SK-N-MC (cell line): Measurements from ENCODE around the gene BGN.
A peak's percentile ranks its signal among the peaks of the same experiment; 100 is the strongest.

ENCODE experiments used
- DNase-seq: peaks from one replicate; pipeline ENCODE4 v3.0.0-alpha.2; 2011; ENCODE audit warnings: low read depth, low spot score
- H3K27ac ChIP-seq: fragments of 200-600 bp; sonication (generic); 2 replicates; pipeline ENCODE4 v1.5.1; 2016; ENCODE audit warnings: mixed run types
- H3K36me3 ChIP-seq: fragments of 200-600 bp; sonication (generic); 2 replicates; pipeline ENCODE4 v1.6.1; 2017; ENCODE audit warnings: antibody characterized with exemption, low read length, mixed read lengths; ENCODE audit not compliant: insufficient read depth
- H3K4me3 ChIP-seq: fragments of 200-600 bp; sonication (generic); 2 replicates; pipeline ENCODE4 v1.5.1; 2016
- H3K9ac ChIP-seq: fragments of 200-600 bp; sonication (generic); 2 replicates; pipeline ENCODE4 v1.8.0; 2017; ENCODE audit warnings: mixed run types, mixed read lengths; ENCODE audit not compliant: insufficient read length
- H3K9me3 ChIP-seq: fragments of 200-600 bp; sonication (generic); 2 replicates; pipeline ENCODE4 v1.6.1; 2017; ENCODE audit warnings: low read depth, mild to moderate bottlenecking, antibody characterized with exemption, low read length, moderate library complexity, mixed read lengths
- EZH2 ChIP-seq: fragments of 200-600 bp; sonication (generic); IDR thresholded peaks from one replicate; pipeline ENCODE4 v1.6.1; 2017; ENCODE audit warnings: antibody characterized with exemption
- FOXP2 ChIP-seq: optimal IDR thresholded peaks from 2 replicates; pipeline ENCODE3; 2011; ENCODE audit warnings: mild to moderate bottlenecking, moderate library complexity; ENCODE audit not compliant: insufficient read depth; ENCODE audit errors: extremely low read length, control extremely low read depth
- POLR2AphosphoS5 ChIP-seq: IDR thresholded peaks from 2 replicates; pipeline ENCODE4 v1.6.1; 2012; ENCODE audit warnings: mild to moderate bottlenecking, low read depth, low read length, borderline replicate concordance

Gene BGN

GRCh38 chrX:153495362-153495751 is 577 bp downstream of the BGN start:
- no peak for DNase-seq
- Histone ChIP-seq H3K9ac (no peak overlapping the region), H3K9me3 (no peaks in the 10 kb centered on the region), H3K27ac (0 out of 2 replicates have a peak overlapping the region, but pooled peaks have one; percentile 5), H3K36me3 (no peaks in the 10 kb centered on the region), H3K4me3 (no peak overlapping the region)
- TF ChIP-seq POLR2AphosphoS5 = no peak

DNA sequence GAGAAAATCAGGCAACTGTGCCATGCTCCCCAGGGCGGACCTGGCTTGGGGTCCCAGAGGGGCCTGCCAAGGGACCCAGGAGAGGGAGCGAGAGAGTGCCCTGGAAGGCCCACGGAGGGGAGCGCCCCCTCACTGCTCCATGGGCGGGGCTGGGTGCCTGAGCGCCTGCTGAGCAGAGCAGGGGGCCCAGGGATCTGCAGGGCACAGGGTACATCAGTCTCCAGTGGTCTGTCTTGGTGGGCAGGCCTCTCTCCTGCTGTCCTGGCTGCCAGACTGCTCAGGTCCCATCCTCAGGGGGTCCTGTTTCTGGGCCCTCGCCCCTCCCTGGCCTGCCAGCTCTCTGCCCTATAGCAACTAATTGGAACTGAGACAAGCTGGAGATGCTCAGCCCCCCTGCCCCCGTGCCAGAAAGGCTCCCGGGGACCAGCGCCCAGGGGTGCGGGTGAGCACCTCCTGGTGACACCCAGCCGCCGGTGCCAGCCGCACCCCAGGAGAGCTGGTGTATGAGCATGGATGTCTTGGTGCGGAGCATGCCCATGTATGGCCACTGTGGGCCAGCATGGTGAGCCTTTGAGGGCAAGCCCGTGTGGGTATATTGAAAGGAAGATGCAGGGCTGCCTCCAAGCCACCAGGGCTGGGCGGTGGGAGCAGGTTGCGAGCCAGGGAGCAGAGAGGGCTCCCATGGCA is 1.3 kb downstream of the BGN start:
- Histone ChIP-seq H3K9ac (no peak overlapping the region), H3K4me3 (no peak overlapping the region), H3K36me3 (no peaks in the 10 kb centered on the region), H3K9me3 (no peaks in the 10 kb centered on the region), H3K27ac (0 out of 2 replicates have a peak overlapping the region, but pooled peaks have one; percentile 25)
- TF ChIP-seq POLR2AphosphoS5 (no peak), EZH2 (no peak), FOXP2 (no peak)
- DNase-seq = no peak

- TF ChIP-seq FOXP2 (no peak), EZH2 (no peak), POLR2AphosphoS5 (no peak)
- H3K9ac ChIP-seq = no peak overlapping the region
- H3K27ac ChIP-seq = 0 out of 2 replicates have a peak overlapping the region, but pooled peaks have one; percentile 25
- no peak overlapping the region for H3K4me3 ChIP-seq
- no peaks in the 10 kb centered on the region for H3K36me3 ChIP-seq
- no peak for DNase-seq
- no peaks in the 10 kb centered on the region for H3K9me3 ChIP-seq
Observed at GRCh38 chrX:153496590-153496959, 1.8 kb downstream of the BGN start.

- no peak for DNase-seq
- no peaks in the 10 kb centered on the region for H3K9me3 ChIP-seq
- no peak overlapping the region for H3K9ac ChIP-seq
- H3K27ac ChIP-seq = no peak overlapping the region
- no peak overlapping the region for H3K4me3 ChIP-seq
- TF ChIP-seq FOXP2 (no peak), EZH2 (no peak), POLR2AphosphoS5 (no peak)
- H3K36me3 ChIP-seq = no peaks in the 10 kb centered on the region
Observed at GRCh38 chrX:153498453-153498852, 3.7 kb downstream of the BGN start.

- Histone ChIP-seq H3K4me3 (no peak overlapping the region), H3K27ac (no peak overlapping the region), H3K9ac (no peak overlapping the region), H3K9me3 (no peaks in the 10 kb centered on the region), H3K36me3 (no peaks in the 10 kb centered on the region)
- no peak for TF ChIP-seq EZH2
- no peak for TF ChIP-seq POLR2AphosphoS5
- DNase-seq = no peak
Observed at GRCh38 chrX:153499341-153499740, 4.6 kb downstream of the BGN start.

DNA sequence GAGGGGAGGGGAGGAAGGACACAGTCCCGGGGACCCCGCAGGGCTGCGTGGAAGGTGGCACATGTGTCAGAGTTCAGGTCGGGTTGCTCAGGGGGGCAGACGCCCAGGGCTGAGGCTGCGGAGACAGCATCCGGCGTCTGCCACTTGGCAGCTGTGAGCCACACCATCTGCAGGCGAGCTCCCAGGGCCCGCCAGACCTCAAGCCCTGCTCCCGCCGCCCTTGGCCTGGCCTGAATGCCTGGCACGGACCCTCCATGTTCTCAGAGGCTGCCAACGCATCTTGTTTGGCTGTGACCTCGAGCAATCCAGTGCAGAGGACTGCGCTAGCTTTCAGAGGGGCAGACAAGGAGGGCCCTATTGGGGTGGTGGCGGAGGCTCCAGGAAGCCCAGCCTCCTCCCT is 5.1 kb downstream of the BGN start:
- Histone ChIP-seq H3K36me3 (no peaks in the 10 kb centered on the region), H3K4me3 (no peak overlapping the region), H3K9ac (no peak overlapping the region), H3K27ac (no peak overlapping the region), H3K9me3 (no peaks in the 10 kb centered on the region)
- TF ChIP-seq POLR2AphosphoS5 = no peak
- no peak for TF ChIP-seq FOXP2
- no peak for TF ChIP-seq EZH2
- DNase-seq = no peak

- TF ChIP-seq FOXP2 (no peak), POLR2AphosphoS5 (no peak), EZH2 (no peak)
- no peak overlapping the region for H3K27ac ChIP-seq
- H3K4me3 ChIP-seq = no peak overlapping the region
- DNase-seq = no peak
- H3K9ac ChIP-seq = no peak overlapping the region
- H3K36me3 ChIP-seq = no peaks in the 10 kb centered on the region
- H3K9me3 ChIP-seq = no peaks in the 10 kb centered on the region
Observed at GRCh38 chrX:153500676-153501280, 6.0 kb downstream of the BGN start.

DNA sequence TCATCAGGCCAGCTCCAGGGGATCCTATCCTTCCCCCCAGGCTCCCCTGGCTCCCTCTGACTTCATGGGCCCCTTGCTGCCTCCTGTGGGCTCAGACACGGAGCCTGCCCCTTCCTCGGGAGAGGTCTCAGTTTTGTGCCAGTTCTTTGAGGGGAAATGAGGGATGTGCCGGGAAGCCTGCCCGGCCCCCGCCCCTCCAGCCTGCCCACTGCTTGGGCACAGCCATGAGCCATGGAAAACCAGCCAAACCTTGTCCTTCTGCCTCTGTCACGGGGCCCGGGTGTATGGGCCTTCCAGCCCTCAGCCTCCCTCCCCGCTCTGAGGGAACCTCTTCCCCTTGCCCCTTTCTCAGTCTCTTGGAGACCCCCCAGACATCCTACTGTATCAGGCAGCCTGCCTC is 6.8 kb downstream of the BGN start:
- no peak overlapping the region for H3K27ac ChIP-seq
- H3K4me3 ChIP-seq = no peak overlapping the region
- TF ChIP-seq EZH2 (no peak), POLR2AphosphoS5 (no peak), FOXP2 (no peak)
- DNase-seq = no peak
- H3K36me3 ChIP-seq = no peaks in the 10 kb centered on the region
- no peaks in the 10 kb centered on the region for H3K9me3 ChIP-seq
- H3K9ac ChIP-seq = no peak overlapping the region

- Histone ChIP-seq H3K4me3 (no peak overlapping the region), H3K36me3 (no peaks in the 10 kb centered on the region), H3K9me3 (no peaks in the 10 kb centered on the region), H3K9ac (no peak overlapping the region), H3K27ac (no peak overlapping the region)
- no peak for DNase-seq
- no peak for TF ChIP-seq EZH2
- no peak for TF ChIP-seq POLR2AphosphoS5
- no peak for TF ChIP-seq FOXP2
Observed at GRCh38 chrX:153502131-153502530, 7.4 kb downstream of the BGN start.
